HCT116 (cell line): ENCODE measurements around the gene PCNX1. TPM values are rescaled to one million over a fixed set of nuclear protein-coding genes. Genes with fewer than 3 reads are reported as not detected.
"Not testable (repeated sequence)": the region's sequence is repeated elsewhere in the genome, so short reads cannot be mapped to it uniquely, and the experiment has no call there.

Experiments used
- ATAC-seq: fragments of 200-7000 bp; cut with Tn5 transposase; 2 replicates; pipeline ENCODE4 v1.9.1; 2020; ENCODE audit warnings: mild to moderate bottlenecking, moderate library complexity
- BruUV-seq: library from RNA; stranded (reverse); fragments of 400-500 nt; replicated peaks from 2 replicates; lab custom pipeline; 2021; lab: Mats Ljungman, UMichigan
- CTCF ChIA-PET: fragments of 300-600 bp; sonication (Branson Sonifier 250); formaldehyde crosslinking; loops from one replicate; lab custom pipeline; 2021; ENCODE audit warnings: antibody characterized with exemption; lab: Charles Lee
- POLR2A ChIA-PET: fragments of 300-600, 350-600 bp; sonication (Branson Sonifier 250); formaldehyde crosslinking; loops from one replicate; lab custom pipeline; 2021; ENCODE audit warnings: antibody characterized with exemption; lab: Charles Lee
- RAD21 ChIA-PET, 2 experiments: fragments of 300-600 bp; sonication (Branson Sonifier 250); formaldehyde crosslinking; loops; one replicate each; lab custom pipeline; 2023; ENCODE audit warnings: low total read pairs in 2 of 2; ENCODE audit not compliant: uncharacterized antibody in 2 of 2, unreplicated experiment in 2 of 2, low non-redundant PET in 1 of 2; lab: Charles Lee
- DNase-seq: peaks from one replicate; pipeline ENCODE4 v3.0.0-alpha.2; 2010; ENCODE audit warnings: low read depth, low spot score
- H2AFZ ChIP-seq: fragments of 200-600 bp; shearing (Covaris generic), sonication (generic); 2 replicates; pipeline ENCODE4 v1.6.1; 2017; ENCODE audit warnings: low read depth, mixed run types, mixed read lengths, antibody characterized with exemption, low read length; ENCODE audit not compliant: poor library complexity, severe bottlenecking
- H3K27ac ChIP-seq: 2 replicates; pipeline ENCODE4 v1.5.1; 2012; ENCODE audit warnings: low read depth, low read length
- H3K27me3 ChIP-seq: fragments of 200-600 bp; sonication (generic); 2 replicates; pipeline ENCODE4 v1.6.1; 2016; ENCODE audit warnings: mixed run types, low read length, mixed read lengths; ENCODE audit not compliant: insufficient read depth
- H3K36me3 ChIP-seq, 2 experiments: fragments of 200-500 bp in 1 of 2; fragments of 200-600 bp in 1 of 2; sonication (Bioruptor generic) in 1 of 2; sonication (generic) in 1 of 2; 2 replicates each; pipeline versions ENCODE4 v1.5.1 to v1.6.1; 2014 to 2016; ENCODE audit warnings: low read length in 2 of 2, inconsistent platforms in 1 of 2, mixed read lengths in 1 of 2, mixed run types in 1 of 2; ENCODE audit not compliant: insufficient read depth in 2 of 2, control insufficient read depth in 1 of 2
- H3K4me1 ChIP-seq, 2 experiments: fragments of 200-600 bp in 1 of 2; sonication (generic) in 1 of 2; 2 replicates each; pipeline versions ENCODE4 v1.5.1 to v1.6.1; 2012 to 2017; ENCODE audit warnings: low read length in 2 of 2, inconsistent platforms in 1 of 2, mild to moderate bottlenecking in 1 of 2, mixed read lengths in 1 of 2, mixed run types in 1 of 2, moderate library complexity in 1 of 2; ENCODE audit not compliant: insufficient read depth in 2 of 2, control insufficient read depth in 1 of 2
- H3K4me2 ChIP-seq: fragments of 200-600 bp; sonication (generic); 2 replicates; pipeline ENCODE4 v1.6.1; 2017; ENCODE audit warnings: mixed run types, low read length, mixed read lengths
- H3K4me3 ChIP-seq, 2 experiments: fragments of 200-600 bp in 1 of 2; sonication (generic) in 1 of 2; replicated peaks in 1 of 2; 2 replicates each; pipeline ENCODE4 v1.5.1; 2011 to 2016; ENCODE audit warnings: low read length in 2 of 2, control low read depth in 1 of 2, low read depth in 1 of 2, mild to moderate bottlenecking in 1 of 2, mixed read lengths in 1 of 2, mixed run types in 1 of 2
- H3K79me2 ChIP-seq: fragments of 200-600 bp; sonication (generic); 2 replicates; pipeline ENCODE4 v1.6.1; 2017; ENCODE audit warnings: mild to moderate bottlenecking, mixed run types, low read length, moderate library complexity, mixed read lengths; ENCODE audit not compliant: insufficient read depth
- H3K9ac ChIP-seq: fragments of 200-600 bp; sonication (generic); 2 replicates; pipeline ENCODE4 v1.6.1; 2016; ENCODE audit warnings: low read length, mixed read lengths
- H3K9me2 ChIP-seq: fragments of 200-600 bp; sonication (generic), shearing (Covaris generic); 2 replicates; pipeline ENCODE4 v1.6.1; 2017; ENCODE audit warnings: mixed run types, mild to moderate bottlenecking, moderate library complexity; ENCODE audit not compliant: insufficient read depth
- H3K9me3 ChIP-seq, 2 experiments: fragments of 200-500 bp in 1 of 2; fragments of 200-600 bp in 1 of 2; sonication (Bioruptor generic) in 1 of 2; sonication (generic) in 1 of 2; 2 replicates each; pipeline ENCODE4 v1.6.1; 2014 to 2017; ENCODE audit warnings: low read length in 2 of 2, mixed read lengths in 2 of 2, inconsistent platforms in 1 of 2, low read depth in 1 of 2, mild to moderate bottlenecking in 1 of 2, mixed run types in 1 of 2, moderate library complexity in 1 of 2; ENCODE audit not compliant: control insufficient read depth in 1 of 2, insufficient read depth in 1 of 2
- H4K20me1 ChIP-seq: fragments of 200-600 bp; sonication (generic), shearing (Covaris generic); 2 replicates; pipeline ENCODE4 v1.6.1; 2017; ENCODE audit warnings: mixed run types, mild to moderate bottlenecking, moderate library complexity; ENCODE audit not compliant: insufficient read depth
- CEBPB ChIP-seq: IDR thresholded peaks from 2 replicates; pipeline ENCODE4 v1.6.1; 2012; ENCODE audit warnings: low read depth
- ELF1 ChIP-seq: IDR thresholded peaks from 2 replicates; pipeline ENCODE4 v1.6.1; 2012; ENCODE audit warnings: low read depth, borderline replicate concordance
- JUND ChIP-seq: IDR thresholded peaks from 2 replicates; pipeline ENCODE4 v1.6.1; 2012
- POLR2AphosphoS5 ChIP-seq: IDR thresholded peaks from 2 replicates; pipeline ENCODE4 v1.6.1; 2011; ENCODE audit warnings: mild to moderate bottlenecking, low read depth, low read length, moderate library complexity
- YY1 ChIP-seq: IDR thresholded peaks from 2 replicates; pipeline ENCODE4 v1.6.1; 2011; ENCODE audit warnings: low read length, low read depth, moderate library complexity, mild to moderate bottlenecking; ENCODE audit not compliant: insufficient replicate concordance; ENCODE audit errors: extremely low read depth
- intact Hi-C: fragments of 100-400 bp; cut with micrococcal nuclease; formaldehyde crosslinking; loops from 2 replicates; pipeline ENCODE4 v1.10.0; 2022
- total RNA-seq: library from RNA; stranded (reverse); gene quantifications from one replicate; pipeline ENCODE4 v1.2.1, GENCODE V29; 2021; ENCODE audit not compliant: unreplicated experiment

Gene PCNX1
- total RNA-seq, 1 experiment from 2014 or later: 52.2 TPM

DNA sequence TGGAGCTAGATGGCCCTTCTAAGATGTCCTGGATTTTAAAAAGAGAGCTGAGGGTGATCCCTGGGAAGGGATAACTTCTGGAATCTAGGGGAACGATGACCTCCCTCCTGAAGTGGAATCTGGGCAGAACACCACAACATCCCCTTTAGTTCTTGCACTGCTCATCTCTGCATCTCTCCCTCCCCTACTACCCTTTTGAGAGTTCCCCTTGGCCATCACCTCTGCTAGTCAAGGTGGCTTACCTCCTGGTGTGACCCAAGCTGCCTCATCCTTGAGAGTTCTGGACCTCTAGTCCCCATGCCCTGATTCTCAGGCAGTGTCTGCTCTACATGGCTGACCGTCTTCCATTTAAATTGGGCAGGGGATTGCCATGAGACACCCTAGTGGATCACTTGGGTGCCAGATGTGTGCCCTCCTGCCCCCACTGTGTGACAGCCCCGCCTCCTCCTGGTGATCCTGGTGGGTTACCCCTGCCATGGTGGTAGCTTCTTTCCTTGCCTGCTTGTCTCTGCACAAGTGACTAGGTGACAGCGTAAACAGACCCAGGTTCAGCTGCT is 216.4 kb downstream of the PCNX1 start:
- Histone ChIP-seq H3K27me3 (no peaks in the 10 kb centered on the region), H4K20me1 (no peaks in the 10 kb centered on the region), H3K9me2 (no peaks in the 10 kb centered on the region), H3K9ac (no peak overlapping the region), H2AFZ (no peak overlapping the region), H3K4me1 (peaks cover 0 to under 1% of the 10 kb centered on the region in 2 experiments; a peak in 1 of 4 replicates), H3K4me3 (no peak overlapping the region), H3K36me3 (no peaks in the 10 kb centered on the region), H3K4me2 (no peak overlapping the region), H3K27ac (no peak overlapping the region), H3K9me3 (no peaks in the 10 kb centered on the region), H3K79me2 (no peaks in the 10 kb centered on the region)
- CTCF ChIA-PET: no interaction called here
- intact Hi-C loops: no loop called here
- RAD21 ChIA-PET: no interaction called here
- BruUV-seq: no TSS peak
- POLR2A ChIA-PET: no interaction called here
- peak; percentile 22; the same call in 1 of the 2 replicates for ATAC-seq
- no peak for TF ChIP-seq POLR2AphosphoS5
- TF ChIP-seq CEBPB: no peak
- no peak for TF ChIP-seq ELF1
- no peak for TF ChIP-seq JUND
- no peak for TF ChIP-seq YY1
- TF ChIP-seq, all 23 proteins: peak for 0
- DNase-seq: no peak

DNA sequence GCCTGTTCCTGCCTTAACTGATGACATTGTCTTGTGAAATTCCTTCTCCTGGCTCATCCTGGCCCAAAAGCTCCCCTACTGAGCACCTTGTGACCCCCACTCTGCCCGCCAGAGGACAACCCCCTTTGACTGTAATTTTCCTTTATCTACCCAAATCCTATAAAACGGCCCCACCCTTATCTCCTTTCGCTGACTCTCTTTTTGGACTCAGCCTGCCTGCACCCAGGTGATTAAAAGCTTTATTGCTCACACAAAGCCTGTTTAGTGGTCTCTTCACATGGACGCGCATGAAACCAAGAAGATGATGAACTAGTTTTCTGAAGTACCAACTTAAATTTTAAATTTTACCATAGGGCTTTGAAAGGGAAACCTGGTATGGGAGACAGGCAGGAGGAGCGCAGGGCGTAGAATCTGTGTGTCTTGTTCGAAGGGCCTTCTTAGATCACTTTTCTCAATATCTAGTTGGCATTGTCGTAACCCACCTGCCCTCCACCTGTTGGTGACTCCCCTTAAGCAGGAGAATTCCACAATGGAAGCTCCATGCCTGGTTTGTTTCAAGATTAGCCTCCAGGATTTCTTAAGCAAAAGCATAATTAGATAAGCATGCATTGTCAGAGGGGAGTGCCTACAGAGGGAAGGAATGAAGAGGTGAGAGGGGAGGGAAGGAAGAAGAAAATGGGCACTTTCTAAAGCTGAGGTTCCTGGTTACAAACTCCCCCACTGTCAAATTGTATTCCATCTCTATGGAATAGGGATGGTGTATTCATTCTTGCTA is 222.6 kb downstream of the PCNX1 start:
- intact Hi-C loops: not testable (repeated sequence)

More for the DNA sequence above, 222.6 kb downstream of the PCNX1 start:
- CTCF ChIA-PET, POLR2A ChIA-PET, BruUV-seq, H3K27ac ChIP-seq, H3K9me3 ChIP-seq, RAD21 ChIA-PET, H3K36me3 ChIP-seq, H3K9ac ChIP-seq, H4K20me1 ChIP-seq, DNase-seq, H3K4me3 ChIP-seq, H3K79me2 ChIP-seq, H3K9me2 ChIP-seq, H3K27me3 ChIP-seq: not testable (repeated sequence)
- Histone ChIP-seq H3K4me1 (peaks cover 4 to 16% of the 10 kb centered on the region in 2 experiments; a peak in 3 of 4 replicates), H3K4me2 (peak overlapping the region; percentile 69), H2AFZ (peak overlapping the region; percentile 51)
- 0 out of 2 replicates have a peak, but pooled peaks have one; percentile 17 for ATAC-seq
